HepG2 (cell line): ENCODE results near the gene AUNIP. TPM values are rescaled to one million over a fixed set of nuclear protein-coding genes. Genes with fewer than 3 reads are reported as not detected.

Experiments used
- ATAC-seq: fragments of 200-7000 bp; cut with Tn5 transposase; 3 replicates; pipeline ENCODE4 v1.9.1; 2020; ENCODE audit warnings: mild to moderate bottlenecking, moderate library complexity
- BruUV-seq: library from RNA; stranded (reverse); fragments of 400-500 nt; replicated peaks from 2 replicates; lab custom pipeline; 2021; lab: Mats Ljungman, UMichigan
- CTCF ChIA-PET: fragments of 300-600 bp; formaldehyde crosslinking; extraction: SDS; loops from one replicate; lab custom pipeline; 2021; ENCODE audit warnings: low total read pairs, inconsistent platforms, low intra/inter-chr PET ratio; lab: Yijun Ruan, JAX
- POLR2A ChIA-PET: fragments of 350-600 bp; sonication (Branson Sonifier 250); formaldehyde crosslinking; loops from one replicate; lab custom pipeline; 2020; ENCODE audit warnings: antibody characterized with exemption, inconsistent platforms; lab: Yijun Ruan, JAX
- DNase-seq: peaks from one replicate; pipeline ENCODE4 v3.0.0-alpha.2; 2015; ENCODE audit warnings: low spot score
- FAIRE-seq: peaks from 3 replicates; lab custom pipeline; 2011; peaks lifted over from hg19 to GRCh38; lab: Jason Lieb, UNC
- H2AFZ ChIP-seq: one replicate; pipeline ENCODE4 v1.6.1; 2011; ENCODE audit warnings: low read length, inconsistent platforms
- H3K27ac ChIP-seq: fragments of 300-600 bp; 3 replicates; pipeline ENCODE4 v1.8.0; 2011; ENCODE audit warnings: mixed run types, mild to moderate bottlenecking, mixed read lengths, low read length, inconsistent platforms; ENCODE audit not compliant: insufficient read depth; ENCODE audit errors: extremely low read length
- H3K27me3 ChIP-seq, 2 experiments: fragments of 200-600 bp in 1 of 2; 2 replicates in 1 of 2; 3 replicates in 1 of 2; pipeline versions ENCODE4 v1.6.0 to v1.8.0; 2011; ENCODE audit warnings: low read length in 2 of 2, mild to moderate bottlenecking in 2 of 2, moderate library complexity in 2 of 2, inconsistent platforms in 1 of 2; ENCODE audit not compliant: insufficient read depth in 2 of 2, control insufficient read depth in 1 of 2
- H3K36me3 ChIP-seq, 2 experiments: fragments of 200-600 bp in 1 of 2; replicated peaks in 1 of 2; 2 replicates in 1 of 2; 3 replicates in 1 of 2; pipeline versions ENCODE4 v1.5.1 to v1.8.0; 2011; ENCODE audit warnings: low read length in 2 of 2, inconsistent platforms in 1 of 2; ENCODE audit not compliant: insufficient read depth in 2 of 2, control insufficient read depth in 1 of 2
- H3K4me1 ChIP-seq: 2 replicates; pipeline ENCODE4 v1.5.1; 2012; ENCODE audit warnings: low read length, inconsistent platforms; ENCODE audit not compliant: insufficient read depth
- H3K4me2 ChIP-seq: 2 replicates; pipeline ENCODE4 v1.6.0; 2011; ENCODE audit warnings: low read depth, low read length, inconsistent platforms
- H3K4me3 ChIP-seq, 3 experiments: fragments of 200-600 bp in 1 of 3; sonication (generic), shearing (Covaris generic) in 1 of 3; replicated peaks in 1 of 3; 2 replicates each; pipeline ENCODE4 v1.5.1; 2011 to 2016; ENCODE audit warnings: low read length in 3 of 3, inconsistent platforms in 2 of 3, low read depth in 2 of 3, mild to moderate bottlenecking in 2 of 3, control low read depth in 1 of 3, mixed read lengths in 1 of 3; ENCODE audit not compliant: insufficient read depth in 1 of 3
- H3K79me2 ChIP-seq: one replicate; pipeline ENCODE4 v1.6.1; 2011; ENCODE audit warnings: low read length, inconsistent platforms; ENCODE audit not compliant: insufficient read depth
- H3K9ac ChIP-seq: 2 replicates; pipeline ENCODE4 v1.6.0; 2011; ENCODE audit warnings: mild to moderate bottlenecking, low read depth, low read length, inconsistent platforms; ENCODE audit not compliant: insufficient read depth
- H3K9me3 ChIP-seq: 2 replicates; pipeline ENCODE4 v1.5.1; 2012; ENCODE audit warnings: mild to moderate bottlenecking, low read length
- H4K20me1 ChIP-seq: 2 replicates; pipeline ENCODE4 v1.6.0; 2011; ENCODE audit warnings: inconsistent platforms, mild to moderate bottlenecking, low read length, moderate library complexity; ENCODE audit not compliant: insufficient read depth
- FOXK1 ChIP-seq: sonication (generic); formaldehyde crosslinking; IDR thresholded peaks from 2 replicates; pipeline ENCODE4 v1.4.0; 2020; ENCODE audit warnings: low read depth, missing genetic modification reagents, borderline replicate concordance
- FOXM1 ChIP-seq: sonication (generic); formaldehyde crosslinking; IDR thresholded peaks from 2 replicates; pipeline ENCODE4 v1.5.0; 2020; ENCODE audit warnings: missing genetic modification reagents
- JUND ChIP-seq: sonication (generic); formaldehyde crosslinking; IDR thresholded peaks from 2 replicates; pipeline ENCODE4 v1.8.0; 2022; ENCODE audit warnings: mild to moderate bottlenecking, missing genetic modification reagents
- NAIF1 ChIP-seq: sonication (generic); formaldehyde crosslinking; IDR thresholded peaks from 2 replicates; pipeline ENCODE4 v1.5.0; 2020; ENCODE audit warnings: mild to moderate bottlenecking, missing genetic modification reagents, borderline replicate concordance
- RAD21 ChIP-seq: fragments of 450-650 bp; formaldehyde crosslinking; IDR thresholded peaks from 2 replicates; pipeline ENCODE4 v1.5.0; 2020; ENCODE audit warnings: mild to moderate bottlenecking
- SMC3 ChIP-seq: IDR thresholded peaks from 2 replicates; pipeline ENCODE4 v1.6.1; 2011; ENCODE audit warnings: low read length, improper control_type of control experiment
- TGIF2 ChIP-seq: IDR thresholded peaks from 2 replicates; pipeline ENCODE4 v1.6.1; 2016; ENCODE audit warnings: control low read depth, missing compliant biosample characterization
- ZNF430 ChIP-seq: sonication (generic); formaldehyde crosslinking; IDR thresholded peaks from 2 replicates; pipeline ENCODE4 v1.9.0; 2021; ENCODE audit warnings: mild to moderate bottlenecking, missing genetic modification reagents
- WGBS: methylation state at CpG from one replicate; pipeline ENCODE4 v1.1.6; 2017; ENCODE audit warnings: low lambda C conversion rate; 5-methylcytosine and 5-hydroxymethylcytosine counted together
- in situ Hi-C: cut with HindIII; loops from 2 replicates; pipeline ENCODE4 v1.10.0; 2017; ENCODE audit warnings: low pct_unique_long_range_greater_than_20kb; ENCODE audit not compliant: extremely low pct_ligation_motif_present
- intact Hi-C: fragments of 100-400 bp; cut with micrococcal nuclease; formaldehyde crosslinking; loops from one replicate; pipeline ENCODE4 v1.10.0; 2022; ENCODE audit not compliant: unreplicated experiment
- polyA plus RNA-seq, 8 experiments: library from polyadenylated mRNA; depleted of rRNA in 3 of 8; stranded (reverse) in 7 of 8; unstranded in 1 of 8; fragments of >200 nt; fragmentation: Illumina TruSeq in 4 of 8; extraction: Trizol in 4 of 8; gene quantifications; 2 replicates each; pipeline versions ENCODE4 v1.2.1 to v1.2.3, GENCODE V29; 2011 to 2016; ENCODE audit warnings: low read depth in 4 of 8, missing spikeins in 1 of 8, mixed read lengths in 1 of 8; ENCODE audit not compliant: insufficient read depth in 1 of 8
- total RNA-seq, 5 experiments: library from RNA; depleted of rRNA; stranded (reverse); fragments of >200 nt; fragmentation: Illumina TruSeq; extraction: Trizol; gene quantifications; 2 replicates each; pipeline ENCODE4 v1.2.3, GENCODE V29; 2016; ENCODE audit warnings: low read depth in 1 of 5
- TF ChIP-seq, protein P1 (sequence below): sonication (generic); formaldehyde crosslinking; IDR thresholded peaks from 2 replicates; pipeline ENCODE4 v1.5.0; 2020; ENCODE audit warnings: mild to moderate bottlenecking, missing genetic modification reagents
- TF ChIP-seq, protein P2 (sequence below): sonication (generic); formaldehyde crosslinking; IDR thresholded peaks from 2 replicates; pipeline ENCODE4 v1.4.0; 2020; ENCODE audit warnings: missing genetic modification reagents, low read depth, mild to moderate bottlenecking, borderline replicate concordance
- TF ChIP-seq, protein P3 (sequence below): sonication (generic); formaldehyde crosslinking; IDR thresholded peaks from 2 replicates; pipeline ENCODE4 v1.4.0; 2020; ENCODE audit warnings: mild to moderate bottlenecking, missing genetic modification reagents

Gene AUNIP
- total and polyA plus RNA-seq, 2 of the 13 experiments (the other 11 are each of a cell fraction or from before 2014, with no cell fraction given) = 3.8 to 12.3 TPM

DNA sequence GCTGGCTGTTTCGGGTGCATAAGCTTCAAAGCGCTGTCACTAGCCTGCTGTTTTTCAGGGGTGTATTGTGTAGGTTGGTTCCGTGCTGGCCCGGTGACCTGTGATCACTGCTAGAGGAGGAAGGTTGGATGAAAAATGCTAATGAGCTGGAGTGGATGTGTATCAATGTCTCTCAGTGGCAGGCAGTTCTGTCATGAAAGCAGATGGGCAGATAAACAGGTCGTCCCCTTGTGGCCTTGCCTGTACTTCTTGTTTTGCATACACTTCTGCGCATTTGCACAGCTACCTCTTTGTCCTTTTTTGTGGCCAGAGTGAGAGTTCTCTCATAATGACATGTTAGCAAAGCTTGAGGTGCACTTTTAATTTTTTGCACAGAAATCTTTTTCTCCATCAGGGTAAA lies 56.3 kb downstream of the AUNIP start:
- FAIRE-seq (no peak), ATAC-seq (no peak), DNase-seq (no peak)
- no peak for TF ChIP-seq ZNF430 (CRISPR knock-in tag)
- no peak for TF ChIP-seq FOXM1
- TF ChIP-seq JUND (CRISPR knock-in tag) = no peak
- TF ChIP-seq, protein P1, sequence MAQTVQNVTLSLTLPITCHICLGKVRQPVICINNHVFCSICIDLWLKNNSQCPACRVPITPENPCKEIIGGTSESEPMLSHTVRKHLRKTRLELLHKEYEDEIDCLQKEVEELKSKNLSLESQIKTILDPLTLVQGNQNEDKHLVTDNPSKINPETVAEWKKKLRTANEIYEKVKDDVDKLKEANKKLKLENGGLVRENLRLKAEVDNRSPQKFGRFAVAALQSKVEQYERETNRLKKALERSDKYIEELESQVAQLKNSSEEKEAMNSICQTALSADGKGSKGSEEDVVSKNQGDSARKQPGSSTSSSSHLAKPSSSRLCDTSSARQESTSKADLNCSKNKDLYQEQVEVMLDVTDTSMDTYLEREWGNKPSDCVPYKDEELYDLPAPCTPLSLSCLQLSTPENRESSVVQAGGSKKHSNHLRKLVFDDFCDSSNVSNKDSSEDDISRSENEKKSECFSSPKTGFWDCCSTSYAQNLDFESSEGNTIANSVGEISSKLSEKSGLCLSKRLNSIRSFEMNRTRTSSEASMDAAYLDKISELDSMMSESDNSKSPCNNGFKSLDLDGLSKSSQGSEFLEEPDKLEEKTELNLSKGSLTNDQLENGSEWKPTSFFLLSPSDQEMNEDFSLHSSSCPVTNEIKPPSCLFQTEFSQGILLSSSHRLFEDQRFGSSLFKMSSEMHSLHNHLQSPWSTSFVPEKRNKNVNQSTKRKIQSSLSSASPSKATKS = no peak
- no peak for TF ChIP-seq FOXK1 (CRISPR knock-in tag)
- no peak for TF ChIP-seq NAIF1 (CRISPR knock-in tag)
- TF ChIP-seq SMC3 = no peak
- TF ChIP-seq RAD21 (CRISPR knock-in tag) = no peak
- TF ChIP-seq TGIF2 (CRISPR knock-in tag) = no peak
- TF ChIP-seq, protein P2, sequence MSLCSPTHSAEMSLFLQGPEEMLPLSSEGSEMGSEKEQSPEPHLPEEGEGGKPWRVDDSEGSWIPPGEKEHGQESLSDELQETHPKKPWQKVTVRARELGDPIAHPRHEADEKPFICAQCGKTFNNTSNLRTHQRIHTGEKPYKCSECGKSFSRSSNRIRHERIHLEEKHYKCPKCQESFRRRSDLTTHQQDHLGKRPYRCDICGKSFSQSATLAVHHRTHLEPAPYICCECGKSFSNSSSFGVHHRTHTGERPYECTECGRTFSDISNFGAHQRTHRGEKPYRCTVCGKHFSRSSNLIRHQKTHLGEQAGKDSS (CRISPR knock-in tag) = no peak
- TF ChIP-seq, protein P3, sequence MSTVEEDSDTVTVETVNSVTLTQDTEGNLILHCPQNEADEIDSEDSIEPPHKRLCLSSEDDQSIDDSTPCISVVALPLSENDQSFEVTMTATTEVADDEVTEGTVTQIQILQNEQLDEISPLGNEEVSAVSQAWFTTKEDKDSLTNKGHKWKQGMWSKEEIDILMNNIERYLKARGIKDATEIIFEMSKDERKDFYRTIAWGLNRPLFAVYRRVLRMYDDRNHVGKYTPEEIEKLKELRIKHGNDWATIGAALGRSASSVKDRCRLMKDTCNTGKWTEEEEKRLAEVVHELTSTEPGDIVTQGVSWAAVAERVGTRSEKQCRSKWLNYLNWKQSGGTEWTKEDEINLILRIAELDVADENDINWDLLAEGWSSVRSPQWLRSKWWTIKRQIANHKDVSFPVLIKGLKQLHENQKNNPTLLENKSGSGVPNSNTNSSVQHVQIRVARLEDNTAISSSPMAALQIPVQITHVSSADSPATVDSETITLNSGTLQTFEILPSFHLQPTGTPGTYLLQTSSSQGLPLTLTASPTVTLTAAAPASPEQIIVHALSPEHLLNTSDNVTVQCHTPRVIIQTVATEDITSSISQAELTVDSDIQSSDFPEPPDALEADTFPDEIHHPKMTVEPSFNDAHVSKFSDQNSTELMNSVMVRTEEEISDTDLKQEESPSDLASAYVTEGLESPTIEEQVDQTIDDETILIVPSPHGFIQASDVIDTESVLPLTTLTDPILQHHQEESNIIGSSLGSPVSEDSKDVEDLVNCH (CRISPR knock-in tag) = no peak
- Histone ChIP-seq H3K9me3 (no peaks in the 10 kb centered on the region), H3K36me3 (no peaks in the 10 kb centered on the region), H2AFZ (no peak overlapping the region), H3K27ac (no peak overlapping the region), H3K4me2 (no peak overlapping the region), H3K79me2 (no peaks in the 10 kb centered on the region), H3K27me3 (no peaks in the 10 kb centered on the region), H4K20me1 (no peaks in the 10 kb centered on the region), H3K9ac (no peak overlapping the region), H3K4me3 (no peak overlapping the region), H3K4me1 (peaks cover 19% of the 10 kb centered on the region)
- TSS peak; percentile 61 for BruUV-seq
- 73% methylated on average over 6 of the region's 6 CpGs for WGBS
- in situ Hi-C loops (loop anchor here (25.0 kb wide), 1 partner anchor 191 kb away; the partner anchor contains the start of gene MAN1C1), intact Hi-C loops (no loop called here)
- ChIA-PET CTCF (no interaction called here), POLR2A (interaction anchor here (1.2 to 1.8 kb wide), 3 partner anchors 9 to 29 kb away, joined by 4 to 5 read pairs (median 4); partner anchors contain the start of gene MTFR1L)
